Erythroblast (primary cell): ENCODE measurements around the gene KRT79.
A peak's percentile ranks its signal among the peaks of the same experiment; 100 is the strongest.

Source experiments
- DNase-seq, 2 experiments: peaks; one replicate each; lab custom pipeline; 2025; lab: John Stamatoyannopoulos, UW
- GATA1 ChIP-seq: IDR thresholded peaks from 2 replicates; pipeline ENCODE4 v1.6.1; 2011; ENCODE audit warnings: low read depth, mild to moderate bottlenecking, control low read depth, low read length, moderate library complexity
- POLR2A ChIP-seq: IDR thresholded peaks from 2 replicates; pipeline ENCODE4 v1.6.1; 2011; ENCODE audit warnings: mild to moderate bottlenecking, low read length

The KRT79 gene

DNA sequence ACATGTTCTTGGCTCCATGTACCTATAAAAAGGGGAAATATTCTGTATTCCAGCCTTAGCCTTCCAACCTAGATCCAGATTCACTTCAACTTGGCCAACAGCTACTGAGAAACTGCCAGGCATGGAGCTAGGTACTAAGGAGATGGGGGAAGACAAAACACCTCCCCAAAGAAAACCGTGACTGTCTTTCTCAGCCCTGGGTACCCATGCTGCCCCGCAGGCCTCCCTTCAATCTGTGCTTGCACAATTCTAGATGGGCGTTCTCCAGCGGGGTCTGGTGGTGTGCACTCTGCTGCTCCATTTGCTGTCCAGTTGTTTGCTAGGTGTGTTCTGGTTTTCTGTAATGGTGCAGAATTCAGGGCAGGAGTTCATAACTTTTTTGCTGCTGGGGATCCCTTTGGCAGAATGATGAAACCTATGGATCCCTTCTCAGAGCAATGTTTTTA lies 19.4 kb downstream of the KRT79 start:
- no peak for TF ChIP-seq POLR2A
- no peak for DNase-seq

DNA sequence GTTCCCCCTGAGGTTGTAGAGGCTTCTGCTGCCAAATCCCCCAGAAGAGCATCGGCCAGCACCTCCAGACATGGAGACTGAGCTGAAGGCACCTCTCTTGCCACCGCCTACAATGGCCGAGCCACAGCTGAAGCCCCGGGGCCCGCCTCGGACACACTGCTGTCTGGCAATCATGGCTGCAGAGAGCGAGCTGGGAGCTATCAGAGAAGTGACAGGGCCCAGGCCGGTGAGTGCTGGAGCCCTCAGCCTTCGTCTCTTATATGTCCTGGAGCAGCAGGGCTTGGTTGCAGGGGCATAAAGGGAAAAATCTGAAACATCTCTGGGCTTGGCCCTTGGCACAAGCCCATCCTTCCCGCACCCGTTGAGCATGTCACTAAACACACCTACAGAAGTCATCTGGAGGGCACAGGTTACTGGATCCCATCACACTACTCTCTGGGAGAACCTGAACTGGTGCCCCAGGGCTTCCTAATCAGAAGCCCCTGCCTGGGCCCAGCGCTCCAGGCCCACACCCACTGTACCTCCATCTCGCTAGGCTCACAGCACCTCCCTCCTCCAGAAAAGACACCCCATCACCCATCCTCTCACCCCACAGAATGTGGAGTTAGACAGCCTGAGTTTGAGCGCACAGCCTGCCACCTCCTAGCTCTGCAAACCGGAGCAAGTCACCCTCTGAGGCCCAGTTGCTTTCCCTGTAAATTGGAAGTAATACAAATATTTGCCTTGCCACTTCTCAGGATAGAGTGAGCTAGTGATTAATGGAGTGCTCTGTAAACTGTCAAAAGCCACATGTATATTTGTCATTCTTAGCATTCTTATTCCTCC lies 20.0 kb downstream of the KRT79 start, which contains the start of gene KRT4:
TSS of gene KRT4 (minus strand) at position 232 of the 825 bp plus-strand sequence. CDS start at position 174, 58 bp downstream.
- TF ChIP-seq POLR2A, result no peak
- TF ChIP-seq GATA1, result no peak
- DNase-seq, result no peak

DNA sequence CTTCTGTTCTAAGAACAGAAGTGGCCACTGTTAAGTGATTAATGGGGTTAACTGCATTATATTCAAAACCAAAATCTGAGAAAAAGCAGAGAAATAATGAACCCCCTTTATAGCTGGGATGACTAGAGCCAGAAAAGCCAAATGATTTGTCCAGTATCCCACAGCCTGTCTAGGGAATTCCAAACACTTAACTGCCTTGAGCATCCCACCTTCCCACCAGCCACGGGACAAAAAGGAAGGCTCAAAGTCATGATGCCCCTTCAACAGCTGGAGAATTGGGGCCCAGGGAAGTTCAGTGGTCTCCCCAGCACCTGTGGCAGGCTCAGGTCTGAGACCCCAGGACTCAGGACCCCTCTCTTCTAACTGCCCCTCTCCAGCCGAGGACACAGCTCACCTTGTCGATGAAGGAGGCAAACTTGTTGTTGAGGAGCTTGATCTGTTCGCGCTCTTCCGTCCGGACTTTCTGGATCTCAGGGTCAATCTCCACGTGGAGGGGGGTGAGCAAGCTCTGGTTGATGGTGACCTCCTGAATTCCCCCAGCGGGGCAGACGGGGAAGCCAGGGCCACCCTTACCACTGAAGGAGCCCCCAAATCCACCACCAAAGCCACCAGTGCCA lies 20.8 kb downstream of the KRT79 start:
- DNase-seq, result no peak
- TF ChIP-seq GATA1, result no peak
- TF ChIP-seq POLR2A, result no peak

DNA sequence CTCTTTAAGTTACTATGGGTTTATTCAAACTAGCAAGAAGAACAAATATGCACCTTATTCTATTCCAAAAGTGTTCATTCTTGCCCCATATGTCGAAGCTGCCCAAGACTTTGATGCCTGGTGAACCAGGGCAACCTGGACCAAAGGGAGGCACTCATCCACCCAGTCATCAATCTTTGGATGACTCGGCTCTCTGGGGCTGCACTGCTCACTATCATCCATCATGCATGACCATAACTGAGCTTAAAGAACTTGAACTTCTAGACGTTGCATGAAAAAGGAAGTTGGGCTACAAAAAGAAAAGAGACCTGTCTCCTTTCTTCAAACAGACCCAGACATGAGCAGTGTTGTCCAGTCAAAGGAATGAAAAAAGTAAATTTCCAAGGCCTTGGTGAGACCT lies 21.4 kb downstream of the KRT79 start:
- TF ChIP-seq POLR2A (no peak), GATA1 (no peak)
- peak in 1 of 2 experiments; percentile 20 for DNase-seq

DNA sequence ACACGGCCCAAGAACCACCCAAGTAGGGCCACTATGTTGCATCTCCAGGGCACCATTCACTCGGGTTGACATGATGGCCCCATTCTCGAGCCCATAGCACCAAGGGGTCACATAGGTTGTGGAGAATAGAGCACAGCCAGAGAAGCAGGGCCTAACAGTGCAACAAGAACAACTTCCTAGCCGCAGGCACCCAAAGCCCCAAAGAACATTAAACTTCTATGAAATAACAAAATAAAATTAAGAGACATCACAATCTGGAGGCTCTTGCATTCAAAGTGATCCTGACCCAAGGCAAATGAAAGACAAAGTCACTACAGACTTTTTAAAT lies 22.1 kb downstream of the KRT79 start:
- TF ChIP-seq GATA1 (no peak), POLR2A (no peak)
- no peak for DNase-seq

DNA sequence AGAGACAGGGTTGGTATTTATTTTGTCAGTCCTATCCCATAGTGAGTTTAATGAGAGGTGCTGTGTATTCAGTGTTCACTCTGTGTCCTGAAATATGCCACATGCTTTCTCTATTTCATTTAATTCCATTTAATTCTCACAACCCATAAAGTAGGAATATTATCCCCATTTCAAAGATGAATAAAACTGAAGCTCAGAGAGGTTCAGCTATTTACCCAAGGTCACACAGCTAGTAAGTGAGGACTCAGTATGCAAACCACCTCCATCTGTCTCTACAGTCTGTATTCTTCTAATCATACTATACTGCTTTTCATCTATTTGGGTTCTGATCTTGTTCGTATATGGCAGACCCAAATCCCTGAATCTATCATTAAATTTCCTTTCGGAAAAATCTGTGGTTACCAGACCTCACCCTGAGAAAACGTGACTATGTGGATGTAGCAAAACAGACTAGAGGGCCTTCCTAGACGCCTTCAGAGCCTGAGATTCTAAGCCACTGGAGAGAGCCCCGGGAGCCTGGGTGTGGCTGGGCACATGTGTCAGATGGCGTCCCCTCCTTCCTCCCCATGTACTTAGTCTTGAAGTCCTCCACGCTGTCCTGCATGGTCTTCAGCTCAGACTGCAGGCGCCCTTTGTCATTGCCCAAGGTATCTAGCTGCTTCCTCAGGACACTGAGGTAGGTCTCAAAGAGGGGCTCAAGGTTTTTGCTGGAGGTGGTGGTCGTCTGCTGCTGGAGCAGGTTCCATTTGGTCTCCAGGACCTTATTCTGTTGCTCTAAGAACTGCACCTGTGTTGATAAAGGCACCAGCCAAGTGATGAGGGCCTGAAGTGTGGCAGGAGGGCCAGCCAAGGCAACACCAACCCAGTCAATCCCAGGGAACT lies 22.7 kb downstream of the KRT79 start:
- no peak for DNase-seq
- TF ChIP-seq GATA1 (no peak), POLR2A (no peak)

DNA sequence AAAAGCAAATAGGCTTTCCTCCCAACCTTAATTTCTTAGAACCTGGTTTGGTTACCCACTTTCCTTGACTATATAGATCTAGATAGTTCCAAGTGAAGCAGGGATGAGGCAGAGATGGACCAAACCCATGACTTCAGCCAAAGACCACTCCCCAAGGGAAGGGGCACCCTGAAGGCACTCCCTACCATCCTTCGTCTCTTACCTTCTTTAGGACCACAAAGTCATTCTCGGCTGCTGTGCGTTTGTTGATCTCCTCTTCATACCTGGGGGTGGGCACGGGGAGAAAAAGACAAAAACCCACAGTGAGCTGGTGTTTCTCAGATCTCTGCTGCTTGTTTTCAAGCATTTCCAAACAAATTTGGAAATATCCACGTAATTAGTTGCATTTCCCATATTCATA lies 23.6 kb downstream of the KRT79 start:
- TF ChIP-seq GATA1 (no peak), POLR2A (no peak)
- DNase-seq, result no peak

DNA sequence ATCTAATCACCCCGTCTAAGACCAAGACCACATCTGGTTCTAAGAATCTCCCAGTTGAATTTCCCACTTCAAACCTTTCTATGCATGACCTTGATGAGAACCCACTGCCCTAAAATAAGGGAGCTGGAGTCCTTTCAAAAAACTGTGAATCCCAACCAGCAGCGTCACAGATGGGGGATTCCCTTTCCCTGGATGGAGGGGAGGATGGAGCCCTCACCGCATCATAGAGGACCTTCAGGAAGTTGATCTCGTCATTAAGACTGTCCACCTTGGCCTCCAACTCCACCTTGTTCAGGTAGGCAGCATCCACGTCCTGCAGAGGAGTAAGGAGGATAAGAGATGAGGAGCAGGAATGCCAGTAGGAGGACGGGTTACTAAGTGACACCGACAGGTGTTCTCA lies 24.9 kb downstream of the KRT79 start:
- no peak for TF ChIP-seq GATA1
- no peak for TF ChIP-seq POLR2A
- no peak for DNase-seq

DNA sequence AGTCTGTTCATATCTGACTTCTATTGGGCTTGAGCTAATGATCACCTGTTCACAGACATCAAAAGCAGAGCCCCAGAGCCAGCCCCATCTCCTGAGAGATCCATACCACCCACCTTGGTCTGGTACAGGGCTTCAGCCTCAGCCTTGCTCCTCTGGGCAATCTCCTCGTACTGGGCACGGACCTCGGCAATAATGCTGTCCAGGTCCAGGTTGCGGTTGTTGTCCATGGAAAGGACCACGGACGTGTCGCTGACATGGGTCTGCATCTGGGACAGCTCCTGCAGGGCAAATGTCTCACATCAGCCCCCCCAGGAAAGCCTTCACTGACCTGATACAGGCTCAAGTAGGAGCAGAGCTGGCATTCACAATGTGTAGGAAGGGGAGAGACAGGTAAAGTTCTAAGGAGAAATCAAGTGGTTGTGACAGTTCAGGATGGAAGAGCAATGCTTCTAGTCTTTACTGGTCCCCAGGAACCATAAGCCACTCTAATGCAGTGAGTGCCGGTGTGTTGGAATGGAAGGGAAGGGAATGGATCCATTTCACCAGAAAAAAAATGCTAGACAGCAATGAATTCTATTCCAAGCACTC lies 25.4 kb downstream of the KRT79 start:
- no peak for DNase-seq
- TF ChIP-seq GATA1 (no peak), POLR2A (no peak)

DNA sequence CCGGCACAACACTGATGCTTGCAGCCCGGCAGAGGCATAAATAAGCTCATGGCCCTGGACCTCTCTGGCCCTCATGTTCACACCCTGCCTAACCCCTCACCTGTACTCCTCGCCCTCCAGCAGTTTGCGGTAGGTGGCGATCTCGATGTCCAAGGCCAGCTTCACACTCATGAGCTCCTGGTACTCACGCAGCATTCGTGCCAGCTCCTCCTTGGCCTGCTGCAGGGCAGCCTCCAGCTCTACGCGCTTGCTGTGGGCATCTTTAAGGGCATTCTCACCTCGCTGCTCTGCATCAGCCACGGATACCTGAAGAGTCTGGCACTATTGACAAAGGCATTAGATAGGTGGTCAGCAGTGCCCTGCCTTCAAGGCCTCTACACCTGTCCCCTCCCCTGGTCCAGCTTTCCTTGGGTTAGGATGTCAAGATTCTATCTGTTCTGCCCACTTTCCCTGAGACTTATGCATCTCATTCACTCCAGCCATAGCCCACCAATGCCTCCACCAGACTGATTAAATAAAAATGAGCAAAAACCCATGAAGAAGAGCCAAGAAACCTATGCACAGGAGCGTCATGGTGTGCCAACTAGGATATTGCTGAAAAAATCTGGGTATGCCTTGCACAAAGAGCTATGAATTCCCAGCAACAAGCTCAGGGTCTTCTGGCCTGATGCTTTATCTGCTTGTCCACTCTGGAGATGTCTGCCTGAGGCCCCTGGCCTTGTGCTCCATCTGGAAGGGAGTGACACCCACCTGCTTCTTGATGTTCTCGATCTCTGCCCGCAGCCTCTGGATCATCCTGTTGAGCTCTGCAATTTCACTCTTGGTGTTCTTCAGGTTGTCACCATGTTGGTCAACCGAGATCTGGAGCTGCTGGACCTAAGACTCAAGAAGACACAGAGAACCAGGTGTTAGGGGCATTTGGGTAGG lies 26.3 kb downstream of the KRT79 start:
- no peak for TF ChIP-seq GATA1
- no peak for TF ChIP-seq POLR2A
- DNase-seq, result no peak

DNA sequence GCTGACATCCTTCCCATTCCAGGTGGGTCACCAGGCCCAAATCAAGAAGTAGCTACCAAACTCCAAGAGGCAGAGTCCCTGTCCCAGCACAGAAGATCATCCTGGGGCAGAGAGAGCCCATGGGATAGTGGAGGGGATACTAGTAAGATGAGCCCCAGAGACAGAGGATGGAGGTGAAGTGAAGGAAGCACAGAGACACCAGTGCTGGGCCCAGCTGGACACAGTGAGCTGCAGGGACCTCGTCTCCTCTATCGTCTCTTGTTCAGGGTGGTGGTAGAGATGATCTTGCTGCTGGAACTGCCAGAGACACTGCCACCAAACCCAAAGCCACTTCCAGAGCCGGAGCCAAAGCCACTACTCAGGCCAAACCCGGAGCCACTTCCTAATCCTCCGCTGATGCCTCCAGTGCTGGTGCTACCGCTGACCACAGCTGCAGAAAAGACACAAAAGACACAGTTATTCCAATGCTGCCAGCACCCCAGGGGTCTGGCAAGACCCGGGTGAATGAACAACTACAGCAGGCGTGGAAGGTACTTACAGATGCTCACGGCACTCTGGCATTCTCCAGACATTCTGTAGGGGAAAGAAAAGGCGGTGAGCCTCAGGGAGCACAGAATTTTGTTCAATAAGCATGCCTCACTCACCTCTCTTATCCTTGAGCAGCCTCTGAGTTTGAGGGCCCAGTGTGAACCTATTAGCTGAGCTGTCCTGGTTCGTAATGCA lies 27.1 kb downstream of the KRT79 start:
- no peak for TF ChIP-seq GATA1
- TF ChIP-seq POLR2A, result no peak
- DNase-seq, result no peak

DNA sequence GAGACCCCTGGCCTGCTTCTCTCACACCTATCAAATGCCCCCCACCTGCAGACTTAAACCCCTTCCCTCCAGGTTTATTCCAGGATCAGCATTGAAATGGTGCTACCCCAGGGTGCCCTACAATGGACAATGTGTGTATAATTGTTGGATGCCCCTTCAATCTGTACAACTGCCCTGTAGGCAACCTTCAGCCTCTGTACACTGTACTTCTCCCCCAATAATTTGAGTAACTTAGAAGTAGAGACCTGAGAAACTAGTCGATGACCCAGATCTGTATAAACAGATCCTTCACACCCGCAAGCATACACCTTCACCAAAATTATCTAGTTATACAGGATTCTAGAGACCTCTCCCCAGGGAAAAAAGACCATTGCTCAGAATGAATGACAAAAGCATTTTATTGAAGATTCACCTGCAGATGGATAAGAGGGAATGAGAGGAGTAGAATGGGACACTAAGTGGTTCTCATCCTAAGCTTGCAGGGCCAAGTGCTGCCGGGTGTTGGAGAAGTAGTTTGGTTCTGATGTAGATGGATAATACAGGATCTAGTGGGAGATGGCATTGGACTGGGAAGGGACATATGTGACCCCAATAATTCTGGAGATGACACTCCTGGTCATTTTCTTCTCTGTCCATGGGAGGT lies 27.8 kb downstream of the KRT79 start:
- DNase-seq, result no peak
- no peak for TF ChIP-seq GATA1
- no peak for TF ChIP-seq POLR2A
